ENCODE results near the gene NPAS3.

- TF ChIP-seq, protein P1, sequence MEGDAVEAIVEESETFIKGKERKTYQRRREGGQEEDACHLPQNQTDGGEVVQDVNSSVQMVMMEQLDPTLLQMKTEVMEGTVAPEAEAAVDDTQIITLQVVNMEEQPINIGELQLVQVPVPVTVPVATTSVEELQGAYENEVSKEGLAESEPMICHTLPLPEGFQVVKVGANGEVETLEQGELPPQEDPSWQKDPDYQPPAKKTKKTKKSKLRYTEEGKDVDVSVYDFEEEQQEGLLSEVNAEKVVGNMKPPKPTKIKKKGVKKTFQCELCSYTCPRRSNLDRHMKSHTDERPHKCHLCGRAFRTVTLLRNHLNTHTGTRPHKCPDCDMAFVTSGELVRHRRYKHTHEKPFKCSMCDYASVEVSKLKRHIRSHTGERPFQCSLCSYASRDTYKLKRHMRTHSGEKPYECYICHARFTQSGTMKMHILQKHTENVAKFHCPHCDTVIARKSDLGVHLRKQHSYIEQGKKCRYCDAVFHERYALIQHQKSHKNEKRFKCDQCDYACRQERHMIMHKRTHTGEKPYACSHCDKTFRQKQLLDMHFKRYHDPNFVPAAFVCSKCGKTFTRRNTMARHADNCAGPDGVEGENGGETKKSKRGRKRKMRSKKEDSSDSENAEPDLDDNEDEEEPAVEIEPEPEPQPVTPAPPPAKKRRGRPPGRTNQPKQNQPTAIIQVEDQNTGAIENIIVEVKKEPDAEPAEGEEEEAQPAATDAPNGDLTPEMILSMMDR (IDR thresholded peaks at IDR 0.05; ENCODE audit: low read depth, low read length): no peak
- no peak for TF ChIP-seq EZH2phosphoT487 (IDR thresholded peaks at IDR 0.05; ENCODE audit: low read depth)
These were observed 352.9 kb downstream of the NPAS3 start for GRCh38 chr14:33291529-33292104.

All from OCI-LY3 (cell line).